H1 (cell line): Measurements from ENCODE around the gene AMER2. TPM values are rescaled to one million over a fixed set of nuclear protein-coding genes. Genes with fewer than 3 reads are reported as not detected.

ENCODE experiments used
- CTCF ChIA-PET: fragments of 300-600 bp; sonication (Branson Sonifier 250); formaldehyde crosslinking; loops from one replicate; lab custom pipeline; 2021; ENCODE audit not compliant: partially characterized antibody; lab: Charles Lee
- POLR2A ChIA-PET: fragments of 300-600 bp; sonication (Branson Sonifier 250); formaldehyde crosslinking; loops from one replicate; lab custom pipeline; 2021; ENCODE audit warnings: inconsistent platforms; ENCODE audit not compliant: partially characterized antibody; lab: Charles Lee
- DNase-seq, 2 experiments: peaks; one replicate each; pipeline versions ENCODE4 v3.0.0 to v3.0.0-alpha.2; 2010 to 2022; ENCODE audit warnings: low spot score in 2 of 2, low read depth in 1 of 2, mixed read lengths in 1 of 2
- FAIRE-seq: peaks from 2 replicates; lab custom pipeline; 2011; peaks lifted over from hg19 to GRCh38; lab: Jason Lieb, UNC
- H2AFZ ChIP-seq: 2 replicates; pipeline ENCODE4 v1.8.1; 2012; ENCODE audit warnings: low read length, inconsistent platforms
- H2AK5ac ChIP-seq: 2 replicates; pipeline ENCODE4 v1.6.1; 2013; ENCODE audit warnings: low read depth, low read length
- H2BK120ac ChIP-seq: replicated peaks from 2 replicates; pipeline ENCODE3; 2013; ENCODE audit warnings: low read depth, low read length, inconsistent platforms
- H2BK12ac ChIP-seq: 2 replicates; pipeline ENCODE4 v1.6.1; 2013; ENCODE audit warnings: low read depth, low read length
- H2BK15ac ChIP-seq: 2 replicates; pipeline ENCODE4 v1.6.1; 2013; ENCODE audit warnings: low read length
- H2BK20ac ChIP-seq: 2 replicates; pipeline ENCODE4 v1.6.1; 2013; ENCODE audit warnings: low read length
- H2BK5ac ChIP-seq: 2 replicates; pipeline ENCODE4 v1.6.1; 2013; ENCODE audit warnings: low read depth, low read length
- H3K14ac ChIP-seq: 2 replicates; pipeline ENCODE4 v1.6.1; 2013; ENCODE audit warnings: inconsistent platforms; ENCODE audit not compliant: insufficient read length
- H3K18ac ChIP-seq: 2 replicates; pipeline ENCODE4 v1.6.1; 2013; ENCODE audit warnings: low read length; ENCODE audit errors: extremely low read depth
- H3K23ac ChIP-seq: 2 replicates; pipeline ENCODE4 v1.6.1; 2013; ENCODE audit warnings: inconsistent platforms; ENCODE audit not compliant: insufficient read length
- H3K23me2 ChIP-seq: 2 replicates; pipeline ENCODE4 v1.6.1; 2013; ENCODE audit warnings: low read depth, low read length
- H3K27ac ChIP-seq: 2 replicates; pipeline ENCODE4 v1.6.1; 2011; ENCODE audit warnings: low read depth, low read length, inconsistent platforms
- H3K27me3 ChIP-seq, 4 experiments: replicated peaks in 1 of 4; 1 replicate in 1 of 4; 2 replicates in 3 of 4; pipeline versions ENCODE4 v1.6.1 to v1.8.1; 2011 to 2013; ENCODE audit warnings: low read length in 3 of 4, mild to moderate bottlenecking in 3 of 4, inconsistent platforms in 2 of 4, mixed read lengths in 2 of 4, moderate library complexity in 1 of 4; ENCODE audit not compliant: control insufficient read depth in 3 of 4, insufficient read depth in 3 of 4; ENCODE audit errors: extremely low read depth in 1 of 4
- H3K36me3 ChIP-seq, 4 experiments: 2 replicates each; pipeline versions ENCODE4 v1.6.1 to v1.8.1; 2011 to 2013; ENCODE audit warnings: mild to moderate bottlenecking in 4 of 4, low read length in 3 of 4, moderate library complexity in 2 of 4, control low read depth in 1 of 4, inconsistent platforms in 1 of 4; ENCODE audit not compliant: insufficient read depth in 4 of 4, control insufficient read depth in 2 of 4
- H3K4ac ChIP-seq: replicated peaks from 2 replicates; pipeline ENCODE3; 2013; ENCODE audit warnings: low read length, low read depth, mixed read lengths, inconsistent platforms; ENCODE audit not compliant: insufficient read length
- H3K4me1 ChIP-seq, 4 experiments: replicated peaks in 1 of 4; 1 replicate in 1 of 4; 2 replicates in 3 of 4; pipeline versions ENCODE4 v1.6.1 to v1.8.1; 2011 to 2013; ENCODE audit warnings: low read length in 3 of 4, inconsistent platforms in 2 of 4, mixed read lengths in 1 of 4; ENCODE audit not compliant: insufficient read depth in 4 of 4, control insufficient read depth in 3 of 4
- H3K4me2 ChIP-seq, 2 experiments: 2 replicates each; pipeline versions ENCODE4 v1.6.1 to v1.8.1; 2011 to 2013; ENCODE audit warnings: low read depth in 2 of 2, low read length in 2 of 2, control low read depth in 1 of 2, inconsistent platforms in 1 of 2, mild to moderate bottlenecking in 1 of 2; ENCODE audit not compliant: insufficient read depth in 1 of 2
- H3K4me3 ChIP-seq, 4 experiments: fragments of 200-600, 300-600 bp in 1 of 4; sonication (generic), shearing (Covaris generic), sonication (Bioruptor Twin) in 1 of 4; 2 replicates each; pipeline versions ENCODE4 v1.5.1 to v1.8.1; 2011 to 2016; ENCODE audit warnings: low read length in 4 of 4, low read depth in 3 of 4, control low read depth in 2 of 4, inconsistent platforms in 2 of 4, mild to moderate bottlenecking in 2 of 4, mixed read lengths in 1 of 4, moderate library complexity in 1 of 4; ENCODE audit not compliant: insufficient read depth in 2 of 4; ENCODE audit errors: extremely low read depth in 1 of 4
- H3K56ac ChIP-seq: replicated peaks from 2 replicates; pipeline ENCODE3; 2013; ENCODE audit warnings: low read depth, mild to moderate bottlenecking, mixed read lengths, low read length, inconsistent platforms; ENCODE audit not compliant: insufficient read length
- H3K79me1 ChIP-seq: 2 replicates; pipeline ENCODE4 v1.6.1; 2013; ENCODE audit warnings: low read depth, low read length, control low read depth
- H3K79me2 ChIP-seq, 2 experiments: 2 replicates each; pipeline versions ENCODE4 v1.6.1 to v1.8.1; 2012 to 2013; ENCODE audit warnings: low read length in 2 of 2, mild to moderate bottlenecking in 2 of 2, inconsistent platforms in 1 of 2; ENCODE audit not compliant: insufficient read depth in 2 of 2, control insufficient read depth in 1 of 2
- H3K9ac ChIP-seq, 4 experiments: replicated peaks in 1 of 4; 1 replicate in 1 of 4; 2 replicates in 3 of 4; pipeline versions ENCODE4 v1.6.1 to v1.8.1; 2011 to 2013; ENCODE audit warnings: low read depth in 3 of 4, low read length in 3 of 4, control low read depth in 2 of 4, mild to moderate bottlenecking in 2 of 4, moderate library complexity in 2 of 4, inconsistent platforms in 1 of 4; ENCODE audit errors: extremely low read depth in 1 of 4
- H3K9me3 ChIP-seq, 2 experiments: 2 replicates each; pipeline versions ENCODE4 v1.6.1 to v1.8.1; 2012 to 2013; ENCODE audit warnings: mild to moderate bottlenecking in 2 of 2, moderate library complexity in 2 of 2, control low read depth in 1 of 2, inconsistent platforms in 1 of 2, low read depth in 1 of 2, low read length in 1 of 2, mixed read lengths in 1 of 2; ENCODE audit not compliant: insufficient read depth in 2 of 2
- H4K20me1 ChIP-seq, 2 experiments: replicated peaks in 1 of 2; 2 replicates each; pipeline versions ENCODE3 to v1.8.1; 2011 to 2013; ENCODE audit warnings: inconsistent platforms in 2 of 2, low read length in 2 of 2, mild to moderate bottlenecking in 1 of 2; ENCODE audit not compliant: insufficient read depth in 2 of 2, control insufficient read depth in 1 of 2
- H4K5ac ChIP-seq: 2 replicates; pipeline ENCODE4 v1.6.1; 2013; ENCODE audit warnings: low read length, low read depth, mixed read lengths, inconsistent platforms; ENCODE audit not compliant: insufficient read length
- H4K8ac ChIP-seq: 2 replicates; pipeline ENCODE4 v1.8.0; 2013; ENCODE audit warnings: mild to moderate bottlenecking, moderate library complexity, low read length, inconsistent platforms; ENCODE audit not compliant: insufficient read depth; ENCODE audit errors: extremely low read depth
- H4K91ac ChIP-seq: replicated peaks from 2 replicates; pipeline ENCODE3; 2013; ENCODE audit warnings: low read length, mixed read lengths, inconsistent platforms; ENCODE audit not compliant: insufficient read length
- ATF2 ChIP-seq: IDR thresholded peaks from 2 replicates; pipeline ENCODE4 v1.6.1; 2012; ENCODE audit warnings: low read length, inconsistent platforms
- CBX5 ChIP-seq: fragments of 300-800, 300-1000 bp; sonication (generic); IDR thresholded peaks from 2 replicates; pipeline ENCODE4 v1.7.1; 2016; ENCODE audit warnings: antibody characterized with exemption, low read length, low read depth
- HDAC2 ChIP-seq, 2 experiments: fragments of 300-600 bp in 1 of 2; sonication (generic) in 1 of 2; IDR thresholded peaks; 2 replicates each; pipeline ENCODE4 v1.6.1; 2011 to 2012; ENCODE audit warnings: low read depth in 2 of 2, low read length in 2 of 2, mild to moderate bottlenecking in 2 of 2, moderate library complexity in 2 of 2, borderline replicate concordance in 1 of 2, inconsistent platforms in 1 of 2
- KDM4A ChIP-seq: IDR thresholded peaks from one replicate; pipeline ENCODE4 v1.7.1; 2012; ENCODE audit warnings: low read depth, mild to moderate bottlenecking, moderate library complexity, low read length, inconsistent platforms; ENCODE audit not compliant: severe bottlenecking
- MAFK ChIP-seq: IDR thresholded peaks from 2 replicates; pipeline ENCODE4 v1.6.1; 2012; ENCODE audit warnings: low read depth, mild to moderate bottlenecking, improper control_type of control experiment, low read length
- RXRA ChIP-seq: IDR thresholded peaks from 2 replicates; pipeline ENCODE4 v1.6.1; 2011; ENCODE audit warnings: low read depth, mild to moderate bottlenecking, low read length, moderate library complexity; ENCODE audit not compliant: insufficient read depth
- TAF7 ChIP-seq: optimal IDR thresholded peaks from 2 replicates; pipeline ENCODE3; 2011; ENCODE audit warnings: low read depth, mild to moderate bottlenecking, inconsistent platforms, low read length, moderate library complexity, borderline replicate concordance
- TEAD4 ChIP-seq: IDR thresholded peaks from 2 replicates; pipeline ENCODE4 v1.6.1; 2012; ENCODE audit warnings: low read depth, low read length, inconsistent platforms, mixed read lengths
- USF2 ChIP-seq: IDR thresholded peaks from 2 replicates; pipeline ENCODE4 v1.6.1; 2011; ENCODE audit warnings: low read length, improper control_type of control experiment
- WGBS, 2 experiments: shearing (Covaris generic) in 1 of 2; methylation state at CpG; one replicate each; pipeline versions ENCODE4 v1.1.6 to v1.1.7; 2013 to 2015; ENCODE audit warnings: low lambda C conversion rate in 2 of 2, mixed read lengths in 2 of 2, inconsistent platforms in 1 of 2, low coverage in 1 of 2, missing lambda C conversion rate in 1 of 2; ENCODE audit not compliant: insufficient replicate concordance in 2 of 2, insufficient coverage in 1 of 2, insufficient read length in 1 of 2; ENCODE audit errors: extremely low coverage in 1 of 2, missing lambda C conversion rate in 1 of 2; 5-methylcytosine and 5-hydroxymethylcytosine counted together
- polyA plus RNA-seq, 7 experiments: library from polyadenylated mRNA; depleted of rRNA in 3 of 7; stranded (reverse) in 5 of 7; unstranded in 2 of 7; fragments of >200 nt in 5 of 7; fragments of 200-250 nt in 2 of 7; gene quantifications; 1 replicate in 5 of 7; 2 replicates in 1 of 7; 4 replicates in 1 of 7; pipeline versions ENCODE4 v1.2.1 to v1.2.3, GENCODE V29; 2011 to 2013; ENCODE audit warnings: missing spikeins in 2 of 7, mixed read lengths in 2 of 7
- total RNA-seq: library from RNA; stranded (reverse); fragmentation: NEBNext Ultra II Directional; extraction: Animal tissue kit (Norgen Biotek cat#: 25700); gene quantifications from 2 replicates; pipeline ENCODE4 v1.2.1, GENCODE V29; 2021

Gene AMER2
- total and polyA plus RNA-seq, 2 of the 8 experiments (the other 6 are each of a cell fraction or from before 2014, with no cell fraction given): 0.14 to 0.50 TPM

GRCh38 chr13:25132751-25133390 lies 39.2 kb downstream of the AMER2 start:
- H3K9me3 ChIP-seq: peaks cover 7% of the 10 kb centered on the region in 2 experiments; a peak in 3 of 4 replicates
- peaks cover 4 to 26% (median 10%) of the 10 kb centered on the region in 4 experiments; a peak in 6 of 7 replicates for H3K4me1 ChIP-seq
- H3K27me3 ChIP-seq: no peaks in the 10 kb centered on the region
- no peak overlapping the region for H3K27ac ChIP-seq
- no peak overlapping the region for H4K5ac ChIP-seq
- FAIRE-seq (no peak), DNase-seq (no peak)
- H4K20me1 ChIP-seq: no peaks in the 10 kb centered on the region
- H3K4ac ChIP-seq: no peak overlapping the region
- no peak overlapping the region for H3K23ac ChIP-seq
- peak overlapping the region; percentile 13; the same call in 1 of the 2 replicates for H2BK20ac ChIP-seq
- H3K14ac ChIP-seq: no peak overlapping the region
- H2BK12ac ChIP-seq: peak overlapping the region; percentile 55; the same call in 1 of the 2 replicates
- POLR2A ChIA-PET: no interaction called here
- no peak overlapping the region for H2AFZ ChIP-seq
- H3K18ac ChIP-seq: no peak overlapping the region
- no peak overlapping the region for H2BK5ac ChIP-seq
- no peaks in the 10 kb centered on the region; a peak in 1 of 8 replicates for H3K36me3 ChIP-seq
- no peak overlapping the region for H3K56ac ChIP-seq
- no peak overlapping the region for H2AK5ac ChIP-seq
- WGBS, 2 experiments: 87% methylated on average over 5 of the region's 5 CpGs; no CpG with 5 or more reads in 1 of the 2 experiments
- peak overlapping the region; percentile 25 for H2BK120ac ChIP-seq
- H3K9ac ChIP-seq: no peak overlapping the region
- no peak overlapping the region for H4K91ac ChIP-seq
- no peak overlapping the region for H4K8ac ChIP-seq
- no peak overlapping the region; a peak in 1 of 4 replicates for H3K4me2 ChIP-seq
- no peak overlapping the region for H2BK15ac ChIP-seq
- no peaks in the 10 kb centered on the region for H3K79me1 ChIP-seq
- H3K23me2 ChIP-seq: no peaks in the 10 kb centered on the region
- no peak overlapping the region for H3K4me3 ChIP-seq
- CTCF ChIA-PET: interaction anchor here (0.8 to 2.1 kb wide), 5 partner anchors 12 to 96 kb away, joined by 3 to 8 read pairs (median 4); no protein-coding TSS in a partner anchor
- H3K79me2 ChIP-seq: no peaks in the 10 kb centered on the region
- TF ChIP-seq TAF7: no peak
- TF ChIP-seq HDAC2 (IDR thresholded peaks at IDR 0.05; ENCODE audit: borderline replicate concordance in 1 of 2, low read depth in 2 of 2, low read length in 2 of 2): no peak
- no peak for TF ChIP-seq MAFK
- no peak for TF ChIP-seq TEAD4
- TF ChIP-seq CBX5: no peak
- TF ChIP-seq USF2: no peak
- TF ChIP-seq KDM4A: no peak
- TF ChIP-seq ATF2: no peak
- no peak for TF ChIP-seq RXRA
